HK-2 (cell line): ENCODE data around the gene GRIA1.

ENCODE experiments used
- DNase-seq: peaks from one replicate; pipeline ENCODE4 v3.0.0-alpha.2; 2018; ENCODE audit not compliant: unreplicated experiment

Gene GRIA1

GRCh38 chr5:153490118-153491037, at the start of gene GRIA1:
TSS of gene GRIA1 (plus strand) at chr5:153490670.
- DNase-seq: no peak

GRCh38 chr5:153445875-153446579, 44.4 kb upstream of the GRIA1 start:
- DNase-seq: no peak

GRCh38 chr5:153447534-153447933, 42.9 kb upstream of the GRIA1 start:
- no peak for DNase-seq

GRCh38 chr5:153456354-153456753, 34.1 kb upstream of the GRIA1 start:
- DNase-seq: no peak

- DNase-seq: no peak
These were observed 33.5 kb upstream of the GRIA1 start for GRCh38 chr5:153456993-153457392.

- DNase-seq: no peak
These were observed 32.2 kb upstream of the GRIA1 start for GRCh38 chr5:153458268-153458667.

- DNase-seq: no peak
These were observed 31.3 kb upstream of the GRIA1 start for GRCh38 chr5:153459051-153459743.

GRCh38 chr5:153460421-153460820, 30.0 kb upstream of the GRIA1 start:
- no peak for DNase-seq

GRCh38 chr5:153461341-153461740, 29.1 kb upstream of the GRIA1 start:
- DNase-seq: no peak

GRCh38 chr5:153463806-153464205, 26.7 kb upstream of the GRIA1 start:
- no peak for DNase-seq

GRCh38 chr5:153467546-153467945, 22.9 kb upstream of the GRIA1 start:
- DNase-seq: no peak

GRCh38 chr5:153469423-153469822, 21.0 kb upstream of the GRIA1 start:
- DNase-seq: no peak

GRCh38 chr5:153470736-153471135, 19.7 kb upstream of the GRIA1 start:
- no peak for DNase-seq

GRCh38 chr5:153476767-153477166, 13.7 kb upstream of the GRIA1 start:
- no peak for DNase-seq

- DNase-seq: peak; percentile 29
These were observed 10.1 kb upstream of the GRIA1 start for GRCh38 chr5:153480401-153480800.

GRCh38 chr5:153483482-153483881, 7.0 kb upstream of the GRIA1 start:
- no peak for DNase-seq

GRCh38 chr5:153485641-153486040, 4.8 kb upstream of the GRIA1 start:
- no peak for DNase-seq

- DNase-seq: no peak
These were observed 3.7 kb upstream of the GRIA1 start for GRCh38 chr5:153486771-153487170.

- DNase-seq: no peak
These were observed 859 bp upstream of the GRIA1 start for GRCh38 chr5:153489611-153490010.

GRCh38 chr5:153491038-153491744, 721 bp downstream of the GRIA1 start:
- DNase-seq: no peak

GRCh38 chr5:153491856-153492255, 1.4 kb downstream of the GRIA1 start:
- no peak for DNase-seq

- no peak for DNase-seq
These were observed 6.4 kb downstream of the GRIA1 start for GRCh38 chr5:153496835-153497234.
